Mesenchymal stem cell (in vitro differentiated cells and primary cell): ENCODE measurements around the gene SMC6. TPM values are rescaled to one million over a fixed set of nuclear protein-coding genes. Genes with fewer than 3 reads are reported as not detected.

Source experiments
- DNase-seq: peaks from one replicate; pipeline ENCODE4 v3.0.0-alpha.2; 2013
- H2AFZ ChIP-seq: one replicate; pipeline ENCODE4 v1.6.1; 2013; ENCODE audit warnings: low read depth, mild to moderate bottlenecking, control low read depth, inconsistent platforms, low read length, moderate library complexity
- H2AK5ac ChIP-seq: 2 replicates; pipeline ENCODE4 v1.6.1; 2013; ENCODE audit warnings: low read length, moderate library complexity, mild to moderate bottlenecking, inconsistent platforms; ENCODE audit not compliant: severe bottlenecking
- H2BK120ac ChIP-seq: one replicate; pipeline ENCODE4 v1.6.1; 2013; ENCODE audit warnings: low read depth, mild to moderate bottlenecking, inconsistent platforms, low read length, moderate library complexity
- H2BK12ac ChIP-seq, 2 experiments: one replicate each; pipeline ENCODE4 v1.6.1; 2013; ENCODE audit warnings: inconsistent platforms in 2 of 2, low read length in 2 of 2, mild to moderate bottlenecking in 2 of 2, moderate library complexity in 2 of 2, control low read depth in 1 of 2
- H2BK15ac ChIP-seq: one replicate; pipeline ENCODE4 v1.6.1; 2013; ENCODE audit warnings: mild to moderate bottlenecking, low read depth, inconsistent platforms; ENCODE audit not compliant: poor library complexity, severe bottlenecking
- H2BK5ac ChIP-seq: 2 replicates; pipeline ENCODE4 v1.6.1; 2013; ENCODE audit warnings: low read depth, mild to moderate bottlenecking, low read length, control low read depth, inconsistent platforms; ENCODE audit not compliant: poor library complexity, severe bottlenecking
- H3K14ac ChIP-seq, 2 experiments: one replicate each; pipeline ENCODE4 v1.6.1; 2013; ENCODE audit warnings: inconsistent platforms in 2 of 2, low read length in 2 of 2, control low read depth in 1 of 2, mild to moderate bottlenecking in 1 of 2, moderate library complexity in 1 of 2
- H3K18ac ChIP-seq, 2 experiments: one replicate each; pipeline ENCODE4 v1.6.1; 2013; ENCODE audit warnings: inconsistent platforms in 2 of 2, low read length in 2 of 2, control low read depth in 1 of 2, low read depth in 1 of 2, mild to moderate bottlenecking in 1 of 2
- H3K23ac ChIP-seq, 2 experiments: one replicate each; pipeline ENCODE4 v1.6.1; 2013; ENCODE audit warnings: inconsistent platforms in 2 of 2, low read length in 2 of 2, mild to moderate bottlenecking in 2 of 2, moderate library complexity in 2 of 2, control low read depth in 1 of 2
- H3K27ac ChIP-seq: 2 replicates; pipeline ENCODE4 v1.5.1; 2013; ENCODE audit warnings: mild to moderate bottlenecking, moderate library complexity, low read length, control low read depth, inconsistent platforms; ENCODE audit not compliant: poor library complexity, severe bottlenecking
- H3K27me3 ChIP-seq, 2 experiments: 2 replicates each; pipeline versions ENCODE4 v1.6.1 to v1.7.0; 2013; ENCODE audit warnings: low read length in 2 of 2, mild to moderate bottlenecking in 2 of 2, moderate library complexity in 2 of 2, control low read depth in 1 of 2, inconsistent platforms in 1 of 2; ENCODE audit not compliant: control insufficient read depth in 1 of 2, insufficient read depth in 1 of 2
- H3K36me3 ChIP-seq, 2 experiments: 2 replicates each; pipeline versions ENCODE4 v1.6.1 to v1.7.0; 2013; ENCODE audit warnings: low read length in 2 of 2, control low read depth in 1 of 2, inconsistent platforms in 1 of 2, low read depth in 1 of 2, mild to moderate bottlenecking in 1 of 2; ENCODE audit not compliant: insufficient read depth in 2 of 2, control insufficient read depth in 1 of 2
- H3K4ac ChIP-seq, 2 experiments: one replicate each; pipeline ENCODE4 v1.6.1; 2013; ENCODE audit warnings: inconsistent platforms in 2 of 2, low read length in 2 of 2, mild to moderate bottlenecking in 2 of 2, moderate library complexity in 2 of 2, control low read depth in 1 of 2, low read depth in 1 of 2
- H3K4me1 ChIP-seq: 2 replicates; pipeline ENCODE4 v1.6.1; 2013; ENCODE audit warnings: low read depth, low read length, control low read depth; ENCODE audit not compliant: control insufficient read depth, insufficient read depth
- H3K4me2 ChIP-seq: 2 replicates; pipeline ENCODE4 v1.6.1; 2013; ENCODE audit warnings: low read length, mild to moderate bottlenecking, inconsistent platforms; ENCODE audit not compliant: poor library complexity, severe bottlenecking
- H3K4me3 ChIP-seq, 2 experiments: 2 replicates each; pipeline versions ENCODE4 v1.5.1 to v1.7.0; 2013; ENCODE audit warnings: low read length in 2 of 2, mild to moderate bottlenecking in 2 of 2, control low read depth in 1 of 2, low read depth in 1 of 2; ENCODE audit not compliant: insufficient read depth in 1 of 2
- H3K79me1 ChIP-seq: replicated peaks from 2 replicates; pipeline ENCODE4 v1.6.1; 2013; ENCODE audit warnings: mild to moderate bottlenecking, control low read depth, low read length, inconsistent platforms; ENCODE audit not compliant: poor library complexity, severe bottlenecking
- H3K9ac ChIP-seq: 2 replicates; pipeline ENCODE4 v1.7.0; 2013; ENCODE audit warnings: mild to moderate bottlenecking, low read length, moderate library complexity
- H3K9me3 ChIP-seq: 2 replicates; pipeline ENCODE4 v1.7.0; 2013; ENCODE audit warnings: mild to moderate bottlenecking, low read length; ENCODE audit not compliant: control insufficient read depth
- H4K8ac ChIP-seq: one replicate; pipeline ENCODE4 v1.6.1; 2013; ENCODE audit warnings: inconsistent platforms, mild to moderate bottlenecking, low read length, moderate library complexity
- H4K91ac ChIP-seq: one replicate; pipeline ENCODE4 v1.6.1; 2013; ENCODE audit warnings: mild to moderate bottlenecking, low read length, inconsistent platforms
- WGBS: methylation state at CpG from one replicate; pipeline ENCODE4 v1.1.7; 2013; ENCODE audit warnings: mixed read lengths; 5-methylcytosine and 5-hydroxymethylcytosine counted together
- polyA plus RNA-seq, 2 experiments: library from polyadenylated mRNA; stranded (reverse); fragments of 200-250 nt; gene quantifications; one replicate each; pipeline ENCODE4 v1.2.3, GENCODE V29; 2013

Gene SMC6, protein sequence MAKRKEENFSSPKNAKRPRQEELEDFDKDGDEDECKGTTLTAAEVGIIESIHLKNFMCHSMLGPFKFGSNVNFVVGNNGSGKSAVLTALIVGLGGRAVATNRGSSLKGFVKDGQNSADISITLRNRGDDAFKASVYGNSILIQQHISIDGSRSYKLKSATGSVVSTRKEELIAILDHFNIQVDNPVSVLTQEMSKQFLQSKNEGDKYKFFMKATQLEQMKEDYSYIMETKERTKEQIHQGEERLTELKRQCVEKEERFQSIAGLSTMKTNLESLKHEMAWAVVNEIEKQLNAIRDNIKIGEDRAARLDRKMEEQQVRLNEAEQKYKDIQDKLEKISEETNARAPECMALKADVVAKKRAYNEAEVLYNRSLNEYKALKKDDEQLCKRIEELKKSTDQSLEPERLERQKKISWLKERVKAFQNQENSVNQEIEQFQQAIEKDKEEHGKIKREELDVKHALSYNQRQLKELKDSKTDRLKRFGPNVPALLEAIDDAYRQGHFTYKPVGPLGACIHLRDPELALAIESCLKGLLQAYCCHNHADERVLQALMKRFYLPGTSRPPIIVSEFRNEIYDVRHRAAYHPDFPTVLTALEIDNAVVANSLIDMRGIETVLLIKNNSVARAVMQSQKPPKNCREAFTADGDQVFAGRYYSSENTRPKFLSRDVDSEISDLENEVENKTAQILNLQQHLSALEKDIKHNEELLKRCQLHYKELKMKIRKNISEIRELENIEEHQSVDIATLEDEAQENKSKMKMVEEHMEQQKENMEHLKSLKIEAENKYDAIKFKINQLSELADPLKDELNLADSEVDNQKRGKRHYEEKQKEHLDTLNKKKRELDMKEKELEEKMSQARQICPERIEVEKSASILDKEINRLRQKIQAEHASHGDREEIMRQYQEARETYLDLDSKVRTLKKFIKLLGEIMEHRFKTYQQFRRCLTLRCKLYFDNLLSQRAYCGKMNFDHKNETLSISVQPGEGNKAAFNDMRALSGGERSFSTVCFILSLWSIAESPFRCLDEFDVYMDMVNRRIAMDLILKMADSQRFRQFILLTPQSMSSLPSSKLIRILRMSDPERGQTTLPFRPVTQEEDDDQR
- polyA plus RNA-seq (2013, experiment 1 of 2) = 21.0 TPM
- polyA plus RNA-seq (2013, experiment 2 of 2) = 21.2 TPM

- Histone ChIP-seq H3K9ac (peak within 1 kb of the TSS; percentile 95), H2BK5ac (peak within 1 kb of the TSS; percentile 98), H2AK5ac (no peak within 1 kb of the TSS), H3K9me3 (no peaks in the 10 kb centered on the region), H4K8ac (peak within 1 kb of the TSS; percentile 96), H2BK15ac (peak within 1 kb of the TSS; percentile 83), H3K79me1 (peaks cover 3% of the 10 kb centered on the region), H3K36me3 (no peaks in the 10 kb centered on the region), H3K4me3 (peak within 1 kb of the TSS; percentile 95 to 100), H3K4me2 (peak within 1 kb of the TSS; percentile 99), H2BK12ac (peak within 1 kb of the TSS; percentile 55 to 77), H2AFZ (peak within 1 kb of the TSS; percentile 95), H2BK120ac (peak within 1 kb of the TSS; percentile 97), H3K27ac (peak within 1 kb of the TSS; percentile 100), H3K18ac (peak within 1 kb of the TSS; percentile 96 to 98), H3K4ac (peak within 1 kb of the TSS; percentile 91 to 100), H3K23ac (peak within 1 kb of the TSS; percentile 97 to 98), H3K27me3 (no peaks in the 10 kb centered on the region), H3K4me1 (peaks cover 3% of the 10 kb centered on the region), H4K91ac (peak within 1 kb of the TSS; percentile 98), H3K14ac (peak within 1 kb of the TSS; percentile 74 to 92)
- peak; percentile 91 for DNase-seq
- WGBS = under 1% methylated on average over 65 of the region's 76 CpGs
Measured at GRCh38 chr2:17753803-17754663, at the start of gene SMC6, which contains the start of gene GEN1. Gene SMC6, minus strand, starts transcription at chr2:17753810. Its CDS starts 7,864 bp downstream, at chr2:17745946. Gene GEN1, plus strand, starts transcription at chr2:17754138. Its CDS starts 5,806 bp downstream, at chr2:17759944.

GRCh38 chr2:17800693-17801458, 47.3 kb upstream of the SMC6 start:
- Histone ChIP-seq H2BK5ac (no peak overlapping the region), H3K27me3 (peaks cover 5 to 9% of the 10 kb centered on the region in 2 experiments), H3K18ac (no peak overlapping the region), H2BK120ac (no peak overlapping the region), H3K36me3 (no peaks in the 10 kb centered on the region), H3K4me3 (no peak overlapping the region), H2AK5ac (no peak overlapping the region), H2AFZ (no peak overlapping the region), H3K9me3 (no peaks in the 10 kb centered on the region), H3K27ac (no peak overlapping the region), H2BK15ac (no peak overlapping the region), H3K4me2 (no peak overlapping the region), H3K4ac (no peak overlapping the region), H4K91ac (no peak overlapping the region), H3K9ac (no peak overlapping the region), H3K23ac (no peak overlapping the region), H3K79me1 (no peaks in the 10 kb centered on the region), H3K4me1 (no peaks in the 10 kb centered on the region), H3K14ac (peak overlapping the region in 1 of 2 experiments; percentile 29), H2BK12ac (peak overlapping the region in 1 of 2 experiments; percentile 8), H4K8ac (no peak overlapping the region)
- WGBS = 95% methylated on average over 1 of the region's 1 CpG
- DNase-seq = no peak

DNA sequence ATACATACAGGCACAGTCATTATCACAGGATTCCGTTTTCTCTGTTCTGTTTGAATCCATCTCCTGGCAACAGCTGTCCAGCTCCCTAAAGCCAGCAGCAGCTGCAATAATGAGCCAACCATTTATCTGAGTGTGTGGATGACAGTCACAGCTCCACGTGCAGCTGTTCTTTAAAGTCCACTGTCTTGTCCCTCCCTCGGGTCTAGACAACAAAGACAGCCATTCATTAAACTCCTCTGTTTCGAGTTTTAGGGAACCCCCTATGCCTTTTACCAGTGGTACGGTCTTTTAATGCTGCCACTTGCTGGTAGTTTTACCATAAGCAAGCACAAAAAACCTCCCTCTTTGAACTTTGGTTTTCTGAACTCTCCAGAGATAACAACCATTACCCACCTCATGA, 46.6 kb upstream of the SMC6 start:
- Histone ChIP-seq H3K9ac (no peak overlapping the region), H3K27ac (no peak overlapping the region), H2BK5ac (no peak overlapping the region), H2AFZ (no peak overlapping the region), H4K8ac (no peak overlapping the region), H3K14ac (no peak overlapping the region), H2AK5ac (no peak overlapping the region), H3K79me1 (no peaks in the 10 kb centered on the region), H2BK15ac (no peak overlapping the region), H4K91ac (no peak overlapping the region), H2BK12ac (no peak overlapping the region), H3K18ac (no peak overlapping the region), H3K4me2 (no peak overlapping the region), H3K36me3 (no peaks in the 10 kb centered on the region), H3K9me3 (no peaks in the 10 kb centered on the region), H3K4ac (no peak overlapping the region), H3K27me3 (peaks cover 5 to 9% of the 10 kb centered on the region in 2 experiments), H3K4me1 (no peaks in the 10 kb centered on the region), H3K23ac (no peak overlapping the region), H3K4me3 (no peak overlapping the region), H2BK120ac (no peak overlapping the region)
- WGBS = 55% methylated on average over 4 of the region's 5 CpGs
- DNase-seq = peak; percentile 65
